Esophagus muscularis mucosa (tissue), 4 donors: ENCODE results near the gene RAMP3. TPM values are rescaled to one million over a fixed set of nuclear protein-coding genes. Genes with fewer than 3 reads are reported as not detected.

Source experiments
- DNase-seq: peaks from one replicate; pipeline ENCODE4 v3.0.0-alpha.2; 2017; ENCODE audit errors: extremely low spot score
- H3K27ac ChIP-seq, 4 donors: fragments of 200-600 bp; sonication (generic); replicated peaks in 1 of 4; 1 replicate in 3 of 4; 2 replicates in 1 of 4; pipeline ENCODE4 v1.5.1; 2016 to 2019; ENCODE audit warnings: mild to moderate bottlenecking in 1 of 4
- H3K27me3 ChIP-seq, 4 donors: fragments of 200-600 bp; sonication (generic); one replicate each; pipeline versions ENCODE4 v1.5.1 to v1.6.0; 2016 to 2019
- H3K36me3 ChIP-seq, 4 donors: fragments of 200-600 bp; sonication (generic); one replicate each; pipeline ENCODE4 v1.5.1; 2016 to 2019
- H3K4me1 ChIP-seq, 4 donors: fragments of 200-600 bp; sonication (generic); one replicate each; pipeline ENCODE4 v1.5.1; 2016 to 2019
- H3K4me3 ChIP-seq, 4 donors: fragments of 200-600 bp; sonication (generic); 1 replicate in 2 of 4; 2 replicates in 2 of 4; pipeline ENCODE4 v1.5.1; 2016 to 2019; ENCODE audit warnings: mild to moderate bottlenecking in 4 of 4, moderate library complexity in 1 of 4
- H3K9me3 ChIP-seq, 4 donors: fragments of 200-600 bp; sonication (generic); 1 replicate in 3 of 4; 2 replicates in 1 of 4; pipeline ENCODE4 v1.5.1; 2016 to 2019
- CTCF ChIP-seq, 3 experiments: fragments of 200-600 bp in 2 of 3; fragments of 450-650 bp in 1 of 3; sonication (generic) in 2 of 3; IDR thresholded peaks; one replicate each; pipeline ENCODE4 v1.5.1; 2017 to 2019; ENCODE audit warnings: antibody characterized with exemption in 3 of 3, mild to moderate bottlenecking in 2 of 3, moderate library complexity in 1 of 3
- EP300 ChIP-seq: sonication (generic); formaldehyde crosslinking; IDR thresholded peaks from one replicate; pipeline ENCODE4 v1.6.1; 2017; ENCODE audit warnings: antibody characterized with exemption
- POLR2A ChIP-seq: fragments of 450-650 bp; IDR thresholded peaks from one replicate; pipeline ENCODE4 v1.6.1; 2017; ENCODE audit warnings: antibody characterized with exemption, moderate library complexity, mild to moderate bottlenecking, low read depth
- POLR2AphosphoS5 ChIP-seq, 2 donors: sonication (generic); formaldehyde crosslinking; IDR thresholded peaks; one replicate each; pipeline ENCODE4 v1.6.1; 2017; ENCODE audit warnings: antibody characterized with exemption in 2 of 2
- WGBS: methylation state at CpG from one replicate; pipeline ENCODE4 v1.1.5; 2018; 5-methylcytosine and 5-hydroxymethylcytosine counted together
- intact Hi-C: fragments of 100-400 bp; cut with DNase I; formaldehyde crosslinking; loops from one replicate; pipeline ENCODE4 v1.15.1; 2023
- total RNA-seq, 4 donors: library from RNA; depleted of rRNA; stranded (reverse); fragments of >200 nt; gene quantifications; one replicate each; pipeline versions ENCODE4 v1.1.0 to v1.2.1, GENCODE V29; 2016

Gene RAMP3
- total RNA-seq, 4 donors from 2014 or later, result 30.7 to 112 (median 77.2) TPM

DNA sequence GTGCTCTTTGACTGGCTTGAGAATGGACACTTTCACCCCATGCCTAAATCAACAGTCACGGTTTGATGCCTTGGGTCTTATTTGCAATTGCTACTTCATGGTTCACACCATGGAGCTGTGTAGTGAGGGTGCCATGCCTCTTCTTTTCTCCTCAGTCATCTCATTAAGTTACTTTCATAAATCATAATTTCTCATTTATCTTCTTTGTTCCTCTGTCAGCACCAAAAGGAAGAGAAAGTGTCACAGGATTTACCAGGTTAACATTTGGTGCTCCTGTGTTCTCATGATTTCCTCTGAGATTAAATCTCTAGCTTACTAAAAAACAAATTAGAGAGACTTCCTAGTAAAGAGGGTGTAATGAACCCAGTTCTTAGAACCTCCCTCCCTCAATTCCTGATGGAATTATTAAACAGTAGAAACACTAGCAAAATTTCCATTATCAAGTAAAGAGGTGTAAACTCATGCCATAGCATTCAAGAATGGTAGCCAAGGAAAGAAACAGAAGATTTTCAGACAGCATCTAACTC is 75.7 kb downstream of the RAMP3 start:
- no peak for TF ChIP-seq POLR2A
- TF ChIP-seq POLR2AphosphoS5 (IDR thresholded peaks at IDR 0.05), result no peak
- no peak for TF ChIP-seq CTCF (IDR thresholded peaks at IDR 0.05)
- no peak for TF ChIP-seq EP300
- Histone ChIP-seq H3K4me3 (no peak overlapping the region), H3K36me3 (no peaks in the 10 kb centered on the region), H3K9me3 (no peaks in the 10 kb centered on the region), H3K27me3 (peaks cover 0 to 12% (median 0%) of the 10 kb centered on the region in 4 donors), H3K27ac (no peak overlapping the region), H3K4me1 (peaks cover 0 to 13% (median 6%) of the 10 kb centered on the region in 4 donors)
- DNase-seq, result no peak
- intact Hi-C loops, result no loop called here
- 73% methylated on average over 1 of the region's 1 CpG for WGBS

Other genes with a start within 250 kb of the RAMP3 start
- 1 to 10 TPM in 3 of 4 donors, under 1 TPM in 1; 0.78 to 6.8 (median 3.1) TPM for gene MYO1G, start 178.8 kb upstream of the RAMP3 start, total RNA-seq
- gene CCM2, start 157.6 kb upstream of the RAMP3 start, total RNA-seq, result 10 to 100 TPM; 40.3 to 61.7 (median 49.4) TPM
- 10 to 100 TPM in 2 of 4 donors, 1 to 10 TPM in 2; 7.3 to 15.5 (median 10.8) TPM for gene NACAD, start 68.8 kb upstream of the RAMP3 start, total RNA-seq
- gene TBRG4, start 46.1 kb upstream of the RAMP3 start, total RNA-seq, result 10 to 100 TPM; 45.7 to 60.1 (median 53.7) TPM